Bone marrow (tissue), 2 donors: Measurements from ENCODE around the gene FRMD7.

Experiments used
- DNase-seq, 2 donors: peaks; one replicate each; lab custom pipeline; 2025; lab: John Stamatoyannopoulos, UW

The FRMD7 gene

GRCh38 chrX:132033166-132033565, 94.7 kb downstream of the FRMD7 start:
- no peak for DNase-seq

GRCh38 chrX:132031867-132032266, 96.0 kb downstream of the FRMD7 start:
- no peak for DNase-seq

- DNase-seq, result no peak
Measured at GRCh38 chrX:132030264-132030663, 97.6 kb downstream of the FRMD7 start.
